HepG2 (cell line): ENCODE data around the gene LRRC43. TPM values are rescaled to one million over a fixed set of nuclear protein-coding genes. Genes with fewer than 3 reads are reported as not detected.

ENCODE experiments used
- ATAC-seq: fragments of 200-7000 bp; cut with Tn5 transposase; 3 replicates; pipeline ENCODE4 v1.9.1; 2020; ENCODE audit warnings: mild to moderate bottlenecking, moderate library complexity
- BruUV-seq: library from RNA; stranded (reverse); fragments of 400-500 nt; replicated peaks from 2 replicates; lab custom pipeline; 2021; lab: Mats Ljungman, UMichigan
- CTCF ChIA-PET: fragments of 300-600 bp; formaldehyde crosslinking; extraction: SDS; loops from one replicate; lab custom pipeline; 2021; ENCODE audit warnings: low total read pairs, inconsistent platforms, low intra/inter-chr PET ratio; lab: Yijun Ruan, JAX
- POLR2A ChIA-PET: fragments of 350-600 bp; sonication (Branson Sonifier 250); formaldehyde crosslinking; loops from one replicate; lab custom pipeline; 2020; ENCODE audit warnings: antibody characterized with exemption, inconsistent platforms; lab: Yijun Ruan, JAX
- DNase-seq: peaks from one replicate; pipeline ENCODE4 v3.0.0-alpha.2; 2015; ENCODE audit warnings: low spot score
- FAIRE-seq: peaks from 3 replicates; lab custom pipeline; 2011; peaks lifted over from hg19 to GRCh38; lab: Jason Lieb, UNC
- H2AFZ ChIP-seq: one replicate; pipeline ENCODE4 v1.6.1; 2011; ENCODE audit warnings: low read length, inconsistent platforms
- H3K27ac ChIP-seq: fragments of 300-600 bp; 3 replicates; pipeline ENCODE4 v1.8.0; 2011; ENCODE audit warnings: mixed run types, mild to moderate bottlenecking, mixed read lengths, low read length, inconsistent platforms; ENCODE audit not compliant: insufficient read depth; ENCODE audit errors: extremely low read length
- H3K27me3 ChIP-seq, 2 experiments: fragments of 200-600 bp in 1 of 2; 2 replicates in 1 of 2; 3 replicates in 1 of 2; pipeline versions ENCODE4 v1.6.0 to v1.8.0; 2011; ENCODE audit warnings: low read length in 2 of 2, mild to moderate bottlenecking in 2 of 2, moderate library complexity in 2 of 2, inconsistent platforms in 1 of 2; ENCODE audit not compliant: insufficient read depth in 2 of 2, control insufficient read depth in 1 of 2
- H3K36me3 ChIP-seq, 2 experiments: fragments of 200-600 bp in 1 of 2; replicated peaks in 1 of 2; 2 replicates in 1 of 2; 3 replicates in 1 of 2; pipeline versions ENCODE4 v1.5.1 to v1.8.0; 2011; ENCODE audit warnings: low read length in 2 of 2, inconsistent platforms in 1 of 2; ENCODE audit not compliant: insufficient read depth in 2 of 2, control insufficient read depth in 1 of 2
- H3K4me1 ChIP-seq: 2 replicates; pipeline ENCODE4 v1.5.1; 2012; ENCODE audit warnings: low read length, inconsistent platforms; ENCODE audit not compliant: insufficient read depth
- H3K4me2 ChIP-seq: 2 replicates; pipeline ENCODE4 v1.6.0; 2011; ENCODE audit warnings: low read depth, low read length, inconsistent platforms
- H3K4me3 ChIP-seq, 3 experiments: fragments of 200-600 bp in 1 of 3; sonication (generic), shearing (Covaris generic) in 1 of 3; replicated peaks in 1 of 3; 2 replicates each; pipeline ENCODE4 v1.5.1; 2011 to 2016; ENCODE audit warnings: low read length in 3 of 3, inconsistent platforms in 2 of 3, low read depth in 2 of 3, mild to moderate bottlenecking in 2 of 3, control low read depth in 1 of 3, mixed read lengths in 1 of 3; ENCODE audit not compliant: insufficient read depth in 1 of 3
- H3K79me2 ChIP-seq: one replicate; pipeline ENCODE4 v1.6.1; 2011; ENCODE audit warnings: low read length, inconsistent platforms; ENCODE audit not compliant: insufficient read depth
- H3K9ac ChIP-seq: 2 replicates; pipeline ENCODE4 v1.6.0; 2011; ENCODE audit warnings: mild to moderate bottlenecking, low read depth, low read length, inconsistent platforms; ENCODE audit not compliant: insufficient read depth
- H3K9me3 ChIP-seq: 2 replicates; pipeline ENCODE4 v1.5.1; 2012; ENCODE audit warnings: mild to moderate bottlenecking, low read length
- H4K20me1 ChIP-seq: 2 replicates; pipeline ENCODE4 v1.6.0; 2011; ENCODE audit warnings: inconsistent platforms, mild to moderate bottlenecking, low read length, moderate library complexity; ENCODE audit not compliant: insufficient read depth
- BATF2 ChIP-seq: sonication (generic); formaldehyde crosslinking; IDR thresholded peaks from 2 replicates; pipeline ENCODE4 v1.8.0; 2022; ENCODE audit warnings: mild to moderate bottlenecking, missing genetic modification reagents, moderate library complexity
- E2F5 ChIP-seq: sonication (generic); formaldehyde crosslinking; conservative IDR thresholded peaks from 2 replicates; pipeline ENCODE4 v1.4.0; 2020; ENCODE audit warnings: missing genetic modification reagents
- EHMT2 ChIP-seq: fragments of 200-600 bp; sonication (generic); IDR thresholded peaks from 2 replicates; pipeline ENCODE4 v1.7.0; 2017; ENCODE audit warnings: antibody characterized with exemption, low read depth, low read length, borderline replicate concordance
- IRF9 ChIP-seq: sonication (generic); formaldehyde crosslinking; IDR thresholded peaks from 2 replicates; pipeline ENCODE4 v1.8.0; 2022; ENCODE audit warnings: missing genetic modification reagents, mild to moderate bottlenecking, borderline replicate concordance
- SALL1 ChIP-seq: sonication (generic); formaldehyde crosslinking; IDR thresholded peaks from 2 replicates; pipeline ENCODE4 v1.8.0; 2022; ENCODE audit warnings: mild to moderate bottlenecking, missing genetic modification reagents
- SETDB1 ChIP-seq: sonication (generic); formaldehyde crosslinking; IDR thresholded peaks from 2 replicates; pipeline ENCODE4 v1.5.1; 2020; ENCODE audit warnings: missing genetic modification reagents, mild to moderate bottlenecking, borderline replicate concordance
- TRAFD1 ChIP-seq: sonication (generic); formaldehyde crosslinking; IDR thresholded peaks from 2 replicates; pipeline ENCODE4 v1.5.1; 2020; ENCODE audit warnings: missing genetic modification reagents, mild to moderate bottlenecking, borderline replicate concordance
- ZNF546 ChIP-seq: sonication (generic); formaldehyde crosslinking; conservative IDR thresholded peaks from 2 replicates; pipeline ENCODE4 v1.8.1; 2023; ENCODE audit warnings: mild to moderate bottlenecking, missing genetic modification reagents
- ZNF609 ChIP-seq: sonication (generic); formaldehyde crosslinking; IDR thresholded peaks from 2 replicates; pipeline ENCODE4 v1.4.0; 2020; ENCODE audit warnings: mild to moderate bottlenecking, missing genetic modification reagents, borderline replicate concordance
- ZNF781 ChIP-seq: sonication (generic); formaldehyde crosslinking; IDR thresholded peaks from 2 replicates; pipeline ENCODE4 v1.5.1; 2020; ENCODE audit warnings: borderline replicate concordance, mild to moderate bottlenecking, missing genetic modification reagents; ENCODE audit errors: not compliant biosample characterization
- WGBS: methylation state at CpG from one replicate; pipeline ENCODE4 v1.1.6; 2017; ENCODE audit warnings: low lambda C conversion rate; 5-methylcytosine and 5-hydroxymethylcytosine counted together
- in situ Hi-C: cut with HindIII; loops from 2 replicates; pipeline ENCODE4 v1.10.0; 2017; ENCODE audit warnings: low pct_unique_long_range_greater_than_20kb; ENCODE audit not compliant: extremely low pct_ligation_motif_present
- intact Hi-C: fragments of 100-400 bp; cut with micrococcal nuclease; formaldehyde crosslinking; loops from one replicate; pipeline ENCODE4 v1.10.0; 2022; ENCODE audit not compliant: unreplicated experiment
- polyA plus RNA-seq, 8 experiments: library from polyadenylated mRNA; depleted of rRNA in 3 of 8; stranded (reverse) in 7 of 8; unstranded in 1 of 8; fragments of >200 nt; fragmentation: Illumina TruSeq in 4 of 8; extraction: Trizol in 4 of 8; gene quantifications; 2 replicates each; pipeline versions ENCODE4 v1.2.1 to v1.2.3, GENCODE V29; 2011 to 2016; ENCODE audit warnings: low read depth in 4 of 8, missing spikeins in 1 of 8, mixed read lengths in 1 of 8; ENCODE audit not compliant: insufficient read depth in 1 of 8
- total RNA-seq, 5 experiments: library from RNA; depleted of rRNA; stranded (reverse); fragments of >200 nt; fragmentation: Illumina TruSeq; extraction: Trizol; gene quantifications; 2 replicates each; pipeline ENCODE4 v1.2.3, GENCODE V29; 2016; ENCODE audit warnings: low read depth in 1 of 5

The LRRC43 gene
- total and polyA plus RNA-seq, 2 of the 13 experiments (the other 11 are each of a cell fraction or from before 2014, with no cell fraction given): not detected

GRCh38 chr12:122216445-122216844 is 33.5 kb downstream of the LRRC43 start (continued):
- TF ChIP-seq ZNF781 (CRISPR knock-in tag): no peak

- Histone ChIP-seq H3K4me2 (peak within 1 kb of the TSS; percentile 82), H3K27ac (peak within 1 kb of the TSS; percentile 92), H3K36me3 (peaks cover 7 to 29% of the 10 kb centered on the region in 2 experiments; a peak in 4 of 5 replicates), H3K9ac (peak within 1 kb of the TSS; percentile 98), H2AFZ (no peak within 1 kb of the TSS), H3K79me2 (peaks cover 31% of the 10 kb centered on the region), H3K4me3 (peak within 1 kb of the TSS; percentile 93 to 99 (median 96)), H3K27me3 (no peaks in the 10 kb centered on the region; a peak in 1 of 5 replicates), H3K4me1 (peaks cover 25% of the 10 kb centered on the region), H3K9me3 (no peaks in the 10 kb centered on the region), H4K20me1 (peaks cover 15% of the 10 kb centered on the region; the same call in 1 of the 2 replicates)
- 0% methylated on average over 4 of the region's 74 CpGs for WGBS
- peak; percentile 95 for ATAC-seq
- peak; percentile 98 for DNase-seq
- CTCF ChIA-PET: no interaction called here
- in situ Hi-C loops: no loop called here
- POLR2A ChIA-PET: interaction anchor here (0.6 to 1.5 kb wide), 18 partner anchors 9 to 873 kb away, joined by 3 to 8 read pairs (median 4); partner anchors contain the start of genes B3GNT4, KNTC1, RSRC2 and VPS33A
- peak; percentile 88 for FAIRE-seq
- intact Hi-C loops: no loop called here
- BruUV-seq: no TSS peak
- peak; percentile 84; the same call in 1 of the 2 replicates for TF ChIP-seq TRAFD1 (CRISPR knock-in tag)
- TF ChIP-seq SETDB1 (CRISPR knock-in tag): no peak
- TF ChIP-seq SALL1 (CRISPR knock-in tag): peak; percentile 76
- TF ChIP-seq IRF9: peak; percentile 63
- no peak for TF ChIP-seq ZNF546 (CRISPR knock-in tag)
- peak; percentile 31; the same call in 1 of the 2 replicates for TF ChIP-seq BATF2 (CRISPR knock-in tag)
- peak; percentile 29; the same call in 1 of the 2 replicates for TF ChIP-seq E2F5 (CRISPR knock-in tag)
- no peak for TF ChIP-seq EHMT2
- TF ChIP-seq ZNF609: peak; percentile 43; the same call in 1 of the 2 replicates
These were observed 42.9 kb downstream of the LRRC43 start, which contains the start of gene DIABLO for GRCh38 chr12:122225683-122226365. DIABLO (minus strand) TSS chr12:122226052; CDS start chr12:122226014, 38 bp downstream.
